MM.1S (cell line): ENCODE measurements around the gene PMM2.

Experiments
- DNase-seq: peaks from one replicate; pipeline ENCODE4 v3.0.0-alpha.2; 2015
- H2AFZ ChIP-seq: fragments of 300-600 bp; sonication (generic); 2 replicates; pipeline ENCODE4 v1.6.0; 2016; ENCODE audit warnings: antibody characterized with exemption, low read length
- H3F3A ChIP-seq: fragments of 300-600 bp; sonication (generic); 2 replicates; pipeline ENCODE4 v1.6.1; 2016; ENCODE audit warnings: mild to moderate bottlenecking, antibody characterized with exemption, low read length, moderate library complexity, mixed read lengths; ENCODE audit not compliant: insufficient read depth
- H3K27ac ChIP-seq: fragments of 300-600 bp; sonication (generic); 2 replicates; pipeline ENCODE4 v1.5.1; 2016; ENCODE audit warnings: mild to moderate bottlenecking, low read length
- H3K27me3 ChIP-seq: fragments of 300-600 bp; sonication (generic); replicated peaks from 2 replicates; pipeline ENCODE4 v1.6.0; 2016; ENCODE audit warnings: low read length; ENCODE audit not compliant: insufficient read depth
- H3K36me3 ChIP-seq: fragments of 300-600 bp; sonication (generic); replicated peaks from 2 replicates; pipeline ENCODE4 v1.6.1; 2016; ENCODE audit warnings: mild to moderate bottlenecking, low read length, mixed read lengths; ENCODE audit not compliant: insufficient read depth
- H3K4me1 ChIP-seq: fragments of 300-600 bp; sonication (generic); 2 replicates; pipeline ENCODE4 v1.6.1; 2016; ENCODE audit warnings: low read length, mixed read lengths
- H3K4me2 ChIP-seq: fragments of 300-600 bp; sonication (generic); 2 replicates; pipeline ENCODE4 v1.6.0; 2016; ENCODE audit warnings: low read depth, low read length
- H3K4me3 ChIP-seq: fragments of 300-600 bp; sonication (generic); 2 replicates; pipeline ENCODE4 v1.5.1; 2016; ENCODE audit warnings: low read length, mixed read lengths
- H3K79me2 ChIP-seq: fragments of 300-600 bp; sonication (generic); 2 replicates; pipeline ENCODE4 v1.6.1; 2016; ENCODE audit warnings: mixed run types, low read length, mixed read lengths
- H3K9ac ChIP-seq: fragments of 300-600 bp; sonication (generic); 2 replicates; pipeline ENCODE4 v1.6.1; 2016; ENCODE audit warnings: low read length, mixed read lengths
- H3K9me2 ChIP-seq: fragments of 300-600 bp; sonication (generic); replicated peaks from 2 replicates; pipeline ENCODE4 v1.6.1; 2016; ENCODE audit warnings: mild to moderate bottlenecking, low read length, mixed read lengths; ENCODE audit not compliant: insufficient read depth
- H3K9me3 ChIP-seq: fragments of 300-600 bp; sonication (generic); replicated peaks from 2 replicates; pipeline ENCODE4 v1.6.1; 2016; ENCODE audit warnings: mild to moderate bottlenecking, low read length, mixed read lengths; ENCODE audit not compliant: insufficient read depth
- H4K20me1 ChIP-seq: fragments of 300-600 bp; sonication (generic); 2 replicates; pipeline ENCODE4 v1.6.1; 2016; ENCODE audit warnings: mild to moderate bottlenecking, low read length, moderate library complexity, mixed read lengths; ENCODE audit not compliant: insufficient read depth
- EZH2 ChIP-seq: fragments of 300-600 bp; sonication (generic); optimal IDR thresholded peaks from 2 replicates; pipeline ENCODE3; 2017; ENCODE audit warnings: low read depth, mild to moderate bottlenecking, antibody characterized with exemption, low read length, mixed read lengths
- EZH2phosphoT487 ChIP-seq: fragments of 300-600 bp; sonication (generic); IDR thresholded peaks from 2 replicates; pipeline ENCODE4 v1.6.1; 2018; ENCODE audit warnings: antibody characterized with exemption, low read length
- TF ChIP-seq, protein P1 (sequence below): fragments of 300-600 bp; sonication (generic); IDR thresholded peaks from 2 replicates; pipeline ENCODE4 v1.5.1; 2016; ENCODE audit warnings: antibody characterized with exemption, low read length, mixed read lengths

Gene PMM2

DNA sequence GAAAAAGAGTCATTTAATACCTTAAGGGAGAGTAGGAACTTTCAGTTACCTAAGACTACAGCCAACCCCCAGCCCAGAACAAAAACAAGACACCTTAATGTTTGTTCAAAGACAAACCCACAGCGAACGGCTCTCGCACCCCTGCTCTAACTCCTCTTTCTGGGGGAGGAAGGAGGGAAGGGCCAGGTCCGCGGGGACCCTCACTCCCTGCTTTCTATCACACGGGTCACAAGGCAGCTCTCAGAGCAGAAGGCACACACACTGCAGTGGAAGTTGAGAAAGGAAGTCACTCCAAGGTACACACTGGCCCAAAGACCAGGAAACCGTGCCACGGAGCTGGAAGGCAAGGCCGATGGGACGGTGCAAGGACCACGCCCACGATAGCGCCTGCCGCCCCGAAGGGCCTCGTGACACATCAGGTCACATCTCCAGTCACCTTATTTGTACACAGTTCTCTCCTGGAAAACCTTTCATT lies 94.5 kb downstream of the PMM2 start:
- H3K27me3 ChIP-seq = no peaks in the 10 kb centered on the region
- H3K9me2 ChIP-seq = no peaks in the 10 kb centered on the region
- no peak overlapping the region for H3K4me3 ChIP-seq
- no peak overlapping the region for H3K4me2 ChIP-seq
- no peaks in the 10 kb centered on the region; the same call in 1 of the 2 replicates for H3F3A ChIP-seq
- no peaks in the 10 kb centered on the region for H3K4me1 ChIP-seq
- no peaks in the 10 kb centered on the region for H4K20me1 ChIP-seq
- H2AFZ ChIP-seq = no peak overlapping the region
- H3K9me3 ChIP-seq = no peaks in the 10 kb centered on the region
- no peak overlapping the region for H3K27ac ChIP-seq
- H3K9ac ChIP-seq = no peak overlapping the region
- no peak for TF ChIP-seq EZH2phosphoT487
- no peak for TF ChIP-seq EZH2
- TF ChIP-seq, protein P1, sequence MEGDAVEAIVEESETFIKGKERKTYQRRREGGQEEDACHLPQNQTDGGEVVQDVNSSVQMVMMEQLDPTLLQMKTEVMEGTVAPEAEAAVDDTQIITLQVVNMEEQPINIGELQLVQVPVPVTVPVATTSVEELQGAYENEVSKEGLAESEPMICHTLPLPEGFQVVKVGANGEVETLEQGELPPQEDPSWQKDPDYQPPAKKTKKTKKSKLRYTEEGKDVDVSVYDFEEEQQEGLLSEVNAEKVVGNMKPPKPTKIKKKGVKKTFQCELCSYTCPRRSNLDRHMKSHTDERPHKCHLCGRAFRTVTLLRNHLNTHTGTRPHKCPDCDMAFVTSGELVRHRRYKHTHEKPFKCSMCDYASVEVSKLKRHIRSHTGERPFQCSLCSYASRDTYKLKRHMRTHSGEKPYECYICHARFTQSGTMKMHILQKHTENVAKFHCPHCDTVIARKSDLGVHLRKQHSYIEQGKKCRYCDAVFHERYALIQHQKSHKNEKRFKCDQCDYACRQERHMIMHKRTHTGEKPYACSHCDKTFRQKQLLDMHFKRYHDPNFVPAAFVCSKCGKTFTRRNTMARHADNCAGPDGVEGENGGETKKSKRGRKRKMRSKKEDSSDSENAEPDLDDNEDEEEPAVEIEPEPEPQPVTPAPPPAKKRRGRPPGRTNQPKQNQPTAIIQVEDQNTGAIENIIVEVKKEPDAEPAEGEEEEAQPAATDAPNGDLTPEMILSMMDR = no peak
- DNase-seq = no peak
- H3K36me3 ChIP-seq = peaks cover 23% of the 10 kb centered on the region
- H3K79me2 ChIP-seq = peaks cover 12% of the 10 kb centered on the region; the same call in 1 of the 2 replicates

- no peak overlapping the region for H2AFZ ChIP-seq
- peaks cover 19% of the 10 kb centered on the region for H3K79me2 ChIP-seq
- H3K9me2 ChIP-seq = no peaks in the 10 kb centered on the region
- H3K27me3 ChIP-seq = no peaks in the 10 kb centered on the region
- H3K9ac ChIP-seq = no peak overlapping the region
- no peak overlapping the region for H3K27ac ChIP-seq
- no peaks in the 10 kb centered on the region for H3K9me3 ChIP-seq
- H3K4me3 ChIP-seq = no peak overlapping the region
- H3K4me1 ChIP-seq = no peaks in the 10 kb centered on the region
- peaks cover 26% of the 10 kb centered on the region for H3K36me3 ChIP-seq
- no peaks in the 10 kb centered on the region; the same call in 1 of the 2 replicates for H3F3A ChIP-seq
- DNase-seq = no peak
- H3K4me2 ChIP-seq = no peak overlapping the region
- no peak for TF ChIP-seq EZH2phosphoT487
- TF ChIP-seq, protein P1 = no peak
- no peak for TF ChIP-seq EZH2
- H4K20me1 ChIP-seq = no peaks in the 10 kb centered on the region
These were observed 95.8 kb downstream of the PMM2 start for GRCh38 chr16:8893426-8893825.

DNA sequence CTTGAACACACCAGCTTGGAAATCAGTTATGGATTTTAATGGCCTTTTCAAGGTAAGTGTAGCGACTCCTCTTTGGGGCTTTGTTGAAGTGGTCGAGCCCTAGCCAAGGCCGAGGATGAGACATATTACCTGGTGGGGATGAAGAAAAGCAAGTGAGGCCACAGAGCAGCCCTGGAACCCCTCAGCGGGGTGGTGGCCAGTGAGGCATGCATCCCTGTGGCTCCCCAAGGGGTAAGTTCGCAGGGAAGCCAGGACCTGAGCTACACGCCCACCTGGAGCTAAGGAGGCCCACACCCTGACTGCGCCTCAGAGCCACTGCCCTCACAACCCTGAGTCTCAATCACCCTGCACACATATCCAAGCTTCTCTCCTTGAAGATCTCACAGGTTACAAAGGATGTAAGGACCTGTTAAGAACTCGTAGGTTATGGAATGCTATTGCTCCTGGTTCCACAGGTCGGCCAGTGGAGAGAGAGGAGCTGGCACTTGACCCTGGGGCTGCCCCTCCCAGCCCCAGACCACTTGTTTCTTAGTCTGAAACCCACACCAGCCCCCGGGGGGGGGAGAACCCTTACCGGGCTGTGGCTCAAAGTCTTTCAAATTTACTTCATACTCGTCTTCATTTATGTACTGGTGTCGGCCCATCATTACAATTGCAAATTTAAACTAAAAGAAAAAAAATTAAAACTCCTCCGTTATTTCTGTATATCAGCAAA lies 96.5 kb downstream of the PMM2 start:
- Histone ChIP-seq H4K20me1 (peaks cover under 1% of the 10 kb centered on the region; the same call in 1 of the 2 replicates), H3K27me3 (no peaks in the 10 kb centered on the region), H3K9me3 (no peaks in the 10 kb centered on the region), H2AFZ (no peak overlapping the region), H3K4me2 (no peak overlapping the region), H3F3A (peaks cover 3% of the 10 kb centered on the region), H3K9ac (no peak overlapping the region), H3K27ac (no peak overlapping the region), H3K4me3 (no peak overlapping the region), H3K9me2 (no peaks in the 10 kb centered on the region), H3K36me3 (peaks cover 34% of the 10 kb centered on the region), H3K4me1 (peaks cover 1% of the 10 kb centered on the region), H3K79me2 (peaks cover 26% of the 10 kb centered on the region)
- DNase-seq = no peak
- TF ChIP-seq, protein P1 = no peak
- TF ChIP-seq EZH2phosphoT487 (no peak), EZH2 (no peak)
